OCI-LY7 (cell line): ENCODE measurements around the gene GNB1. TPM values are rescaled to one million over a fixed set of nuclear protein-coding genes. Genes with fewer than 3 reads are reported as not detected.

Experiments
- BruUV-seq: library from RNA; stranded (reverse); fragments of 400-500 nt; replicated peaks from 2 replicates; lab custom pipeline; 2021; lab: Mats Ljungman, UMichigan
- CTCF ChIA-PET: fragments of 300-600 bp; sonication (Branson Sonifier 250); formaldehyde crosslinking; loops from one replicate; lab custom pipeline; 2022; ENCODE audit warnings: antibody characterized with exemption; ENCODE audit not compliant: unreplicated experiment; lab: Charles Lee
- POLR2A ChIA-PET: fragments of 300-600 bp; sonication (Branson Sonifier 250); formaldehyde crosslinking; loops from one replicate; lab custom pipeline; 2022; ENCODE audit warnings: antibody characterized with exemption; lab: Charles Lee
- DNase-seq: peaks from one replicate; pipeline ENCODE4 v3.0.0-alpha.2; 2015; ENCODE audit warnings: low spot score
- H2AFZ ChIP-seq: fragments of 200-600 bp; sonication (generic), shearing (Covaris generic); 2 replicates; pipeline ENCODE4 v1.6.1; 2014; ENCODE audit warnings: mild to moderate bottlenecking, antibody characterized with exemption, low read length, moderate library complexity
- H3K27ac ChIP-seq: fragments of 200-600 bp; sonication (generic); 2 replicates; pipeline ENCODE4 v1.5.1; 2014; ENCODE audit warnings: mixed run types, low read depth, mild to moderate bottlenecking, moderate library complexity, low read length, inconsistent platforms; ENCODE audit not compliant: poor library complexity, severe bottlenecking
- H3K36me3 ChIP-seq: fragments of 200-600 bp; sonication (generic); 2 replicates; pipeline ENCODE4 v1.6.1; 2014; ENCODE audit warnings: mild to moderate bottlenecking, antibody characterized with exemption, low read length, moderate library complexity, mixed read lengths; ENCODE audit not compliant: insufficient read depth
- H3K4me1 ChIP-seq: fragments of 200-600 bp; sonication (generic); 2 replicates; pipeline ENCODE4 v1.5.1; 2014; ENCODE audit warnings: mild to moderate bottlenecking, low read length; ENCODE audit not compliant: insufficient read depth, poor library complexity, severe bottlenecking
- H3K4me2 ChIP-seq: fragments of 200-600 bp; sonication (generic); 2 replicates; pipeline ENCODE4 v1.6.1; 2014; ENCODE audit warnings: mild to moderate bottlenecking, low read length
- H3K4me3 ChIP-seq: fragments of 200-600 bp; sonication (generic); 2 replicates; pipeline ENCODE4 v1.5.1; 2014; ENCODE audit warnings: mild to moderate bottlenecking, low read depth, low read length; ENCODE audit not compliant: poor library complexity, severe bottlenecking
- H3K79me2 ChIP-seq: fragments of 200-600 bp; sonication (generic); 2 replicates; pipeline ENCODE4 v1.6.1; 2016; ENCODE audit warnings: low read depth, mild to moderate bottlenecking, low read length, moderate library complexity, mixed read lengths; ENCODE audit not compliant: insufficient read depth
- H3K9me2 ChIP-seq: fragments of 200-600 bp; sonication (generic); 2 replicates; pipeline ENCODE4 v1.6.1; 2016; ENCODE audit warnings: mild to moderate bottlenecking, low read length, mixed read lengths; ENCODE audit not compliant: insufficient read depth
- H3K9me3 ChIP-seq: fragments of 200-600 bp; sonication (generic); 2 replicates; pipeline ENCODE4 v1.6.1; 2014; ENCODE audit warnings: mild to moderate bottlenecking, mixed run types, low read length, mixed read lengths
- H4K20me1 ChIP-seq: fragments of 200-600 bp; sonication (generic); 2 replicates; pipeline ENCODE4 v1.6.1; 2014; ENCODE audit warnings: mild to moderate bottlenecking, antibody characterized with exemption, low read length, moderate library complexity, mixed read lengths; ENCODE audit not compliant: insufficient read depth
- EZH2phosphoT487 ChIP-seq: fragments of 200-600 bp; sonication (generic); IDR thresholded peaks from 2 replicates; pipeline ENCODE4 v1.6.1; 2018; ENCODE audit warnings: low read depth, borderline replicate concordance, mild to moderate bottlenecking, mixed run types, antibody characterized with exemption, low read length, moderate library complexity, mixed read lengths
- intact Hi-C: fragments of 100-400 bp; cut with micrococcal nuclease; formaldehyde crosslinking; loops from one replicate; pipeline ENCODE4 v1.10.0; 2022; ENCODE audit not compliant: unreplicated experiment
- total RNA-seq, 2 experiments: library from RNA; depleted of rRNA in 1 of 2; stranded (reverse); fragments of >200 nt in 1 of 2; shearing (Covaris generic) in 1 of 2; gene quantifications; 2 replicates each; pipeline ENCODE4 v1.2.3, GENCODE V29; 2014 to 2022
- TF ChIP-seq, protein P1 (sequence below): fragments of 200-600 bp; sonication (generic); conservative IDR thresholded peaks from 2 replicates; pipeline ENCODE4 v1.5.1; 2014; ENCODE audit warnings: mild to moderate bottlenecking, antibody characterized with exemption, low read length, moderate library complexity, mixed read lengths

The GNB1 gene
- total RNA-seq, 2 experiments from 2014 or later: 101 to 502 TPM

DNA sequence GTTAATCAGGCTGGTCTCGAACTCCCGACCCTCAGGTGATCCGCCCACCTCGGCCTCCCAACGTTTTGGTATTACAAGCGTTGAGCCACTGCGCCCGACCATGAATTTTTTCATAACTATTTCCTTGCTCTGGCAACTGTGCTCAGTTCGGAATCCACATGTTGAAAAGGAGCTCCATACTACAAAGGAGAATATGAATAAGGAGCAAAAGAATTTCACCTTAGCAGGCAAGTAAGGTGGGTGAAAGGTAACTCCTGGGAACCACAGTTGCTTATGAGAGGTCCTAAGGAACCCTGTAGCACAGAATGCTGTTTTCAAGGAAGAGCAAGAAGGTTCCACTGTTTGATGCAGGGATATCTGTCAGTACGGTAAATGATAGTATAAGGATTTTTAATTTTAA lies 82.7 kb downstream of the GNB1 start:
- peaks cover 96% of the 10 kb centered on the region for H3K36me3 ChIP-seq
- no TSS peak for BruUV-seq

DNA sequence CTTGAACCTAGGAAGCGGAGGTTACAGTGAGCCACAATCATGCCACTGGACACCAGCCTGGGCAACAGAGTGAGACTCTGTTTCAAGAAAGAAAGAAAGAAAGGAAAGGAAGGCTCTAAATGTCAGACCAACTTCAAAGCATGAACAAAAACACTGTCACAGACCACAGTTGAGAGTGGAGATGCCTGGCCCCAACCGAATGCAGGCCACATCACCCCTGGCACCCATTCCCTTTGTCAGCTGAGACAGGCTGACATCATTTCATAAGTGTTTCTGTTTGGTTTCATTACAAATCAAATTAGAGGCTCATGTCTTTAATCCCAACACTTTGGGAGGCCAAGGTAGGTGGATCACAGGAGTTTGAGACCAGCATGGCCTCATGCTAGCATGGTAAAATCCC lies 84.0 kb downstream of the GNB1 start:
- ChIA-PET POLR2A (interaction anchor here (1.7 kb wide), 1 partner anchor 14 kb away, joined by 10 read pairs; no protein-coding TSS in a partner anchor), CTCF (no interaction called here)
- TF ChIP-seq EZH2phosphoT487: no peak
- TF ChIP-seq, protein P1, sequence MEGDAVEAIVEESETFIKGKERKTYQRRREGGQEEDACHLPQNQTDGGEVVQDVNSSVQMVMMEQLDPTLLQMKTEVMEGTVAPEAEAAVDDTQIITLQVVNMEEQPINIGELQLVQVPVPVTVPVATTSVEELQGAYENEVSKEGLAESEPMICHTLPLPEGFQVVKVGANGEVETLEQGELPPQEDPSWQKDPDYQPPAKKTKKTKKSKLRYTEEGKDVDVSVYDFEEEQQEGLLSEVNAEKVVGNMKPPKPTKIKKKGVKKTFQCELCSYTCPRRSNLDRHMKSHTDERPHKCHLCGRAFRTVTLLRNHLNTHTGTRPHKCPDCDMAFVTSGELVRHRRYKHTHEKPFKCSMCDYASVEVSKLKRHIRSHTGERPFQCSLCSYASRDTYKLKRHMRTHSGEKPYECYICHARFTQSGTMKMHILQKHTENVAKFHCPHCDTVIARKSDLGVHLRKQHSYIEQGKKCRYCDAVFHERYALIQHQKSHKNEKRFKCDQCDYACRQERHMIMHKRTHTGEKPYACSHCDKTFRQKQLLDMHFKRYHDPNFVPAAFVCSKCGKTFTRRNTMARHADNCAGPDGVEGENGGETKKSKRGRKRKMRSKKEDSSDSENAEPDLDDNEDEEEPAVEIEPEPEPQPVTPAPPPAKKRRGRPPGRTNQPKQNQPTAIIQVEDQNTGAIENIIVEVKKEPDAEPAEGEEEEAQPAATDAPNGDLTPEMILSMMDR: no peak
- intact Hi-C loops: no loop called here
- no TSS peak for BruUV-seq
- no peak overlapping the region for H2AFZ ChIP-seq
- DNase-seq: no peak
- no peaks in the 10 kb centered on the region for H3K9me3 ChIP-seq
- no peak overlapping the region for H3K4me2 ChIP-seq
- peaks cover 97% of the 10 kb centered on the region for H3K36me3 ChIP-seq
- peaks cover 29% of the 10 kb centered on the region for H3K79me2 ChIP-seq
- no peak overlapping the region for H3K4me3 ChIP-seq
- H3K9me2 ChIP-seq: no peaks in the 10 kb centered on the region
- H4K20me1 ChIP-seq: no peaks in the 10 kb centered on the region
- H3K27ac ChIP-seq: no peak overlapping the region
- H3K4me1 ChIP-seq: peaks cover 1% of the 10 kb centered on the region

More for the DNA sequence above, 82.7 kb downstream of the GNB1 start:
- CTCF ChIA-PET: no interaction called here
- no peaks in the 10 kb centered on the region for H3K4me1 ChIP-seq
- no peaks in the 10 kb centered on the region for H3K9me2 ChIP-seq
- no peaks in the 10 kb centered on the region for H3K9me3 ChIP-seq
- intact Hi-C loops: no loop called here
- POLR2A ChIA-PET: no interaction called here
- H4K20me1 ChIP-seq: no peaks in the 10 kb centered on the region
- TF ChIP-seq EZH2phosphoT487: no peak
- TF ChIP-seq, protein P1: no peak
- no peak overlapping the region for H3K4me2 ChIP-seq
- DNase-seq: no peak
- no peak overlapping the region for H3K4me3 ChIP-seq
- H3K27ac ChIP-seq: no peak overlapping the region
- peaks cover 23% of the 10 kb centered on the region for H3K79me2 ChIP-seq
- H2AFZ ChIP-seq: no peak overlapping the region

DNA sequence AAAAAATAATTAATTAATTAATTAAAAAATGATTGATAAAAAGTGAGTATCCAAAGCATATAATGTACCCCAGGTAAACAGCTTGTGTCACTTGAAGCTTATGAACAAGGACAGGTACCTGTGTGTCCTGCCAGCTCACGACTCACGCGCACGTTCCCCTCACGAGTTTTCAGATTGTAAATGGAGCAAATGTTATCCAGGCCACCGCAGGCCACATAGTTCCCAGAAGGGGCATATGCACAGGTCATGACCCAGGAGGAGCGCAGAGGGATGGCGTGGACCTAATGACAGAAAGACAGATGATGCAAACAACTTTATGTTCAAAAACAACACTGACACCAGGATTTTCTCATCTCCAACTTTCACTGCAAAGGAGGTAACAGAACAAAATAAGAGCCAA lies 86.6 kb downstream of the GNB1 start:
- CTCF ChIA-PET: interaction anchor here (1.3 kb wide), 1 partner anchor 24 kb away, joined by 3 read pairs; no protein-coding TSS in a partner anchor
- H3K79me2 ChIP-seq: peaks cover 47% of the 10 kb centered on the region

More for the DNA sequence above, 86.6 kb downstream of the GNB1 start:
- no peak overlapping the region for H3K27ac ChIP-seq
- no TSS peak for BruUV-seq
- intact Hi-C loops: no loop called here
- 0 out of 2 replicates have a peak, but pooled peaks cover 5% of the 10 kb centered on the region for H4K20me1 ChIP-seq
- H3K4me3 ChIP-seq: no peak overlapping the region
- no peaks in the 10 kb centered on the region for H3K9me3 ChIP-seq
- H3K36me3 ChIP-seq: peaks cover 98% of the 10 kb centered on the region
- H3K4me1 ChIP-seq: peaks cover 11% of the 10 kb centered on the region
- H3K4me2 ChIP-seq: no peak overlapping the region
- no peaks in the 10 kb centered on the region for H3K9me2 ChIP-seq
- POLR2A ChIA-PET: no interaction called here
- no peak for DNase-seq
- no peak for TF ChIP-seq EZH2phosphoT487
- TF ChIP-seq, protein P1: no peak
- H2AFZ ChIP-seq: no peak overlapping the region
